ENCODE data around the gene CHMP1A.

CHMP1A gene

DNA sequence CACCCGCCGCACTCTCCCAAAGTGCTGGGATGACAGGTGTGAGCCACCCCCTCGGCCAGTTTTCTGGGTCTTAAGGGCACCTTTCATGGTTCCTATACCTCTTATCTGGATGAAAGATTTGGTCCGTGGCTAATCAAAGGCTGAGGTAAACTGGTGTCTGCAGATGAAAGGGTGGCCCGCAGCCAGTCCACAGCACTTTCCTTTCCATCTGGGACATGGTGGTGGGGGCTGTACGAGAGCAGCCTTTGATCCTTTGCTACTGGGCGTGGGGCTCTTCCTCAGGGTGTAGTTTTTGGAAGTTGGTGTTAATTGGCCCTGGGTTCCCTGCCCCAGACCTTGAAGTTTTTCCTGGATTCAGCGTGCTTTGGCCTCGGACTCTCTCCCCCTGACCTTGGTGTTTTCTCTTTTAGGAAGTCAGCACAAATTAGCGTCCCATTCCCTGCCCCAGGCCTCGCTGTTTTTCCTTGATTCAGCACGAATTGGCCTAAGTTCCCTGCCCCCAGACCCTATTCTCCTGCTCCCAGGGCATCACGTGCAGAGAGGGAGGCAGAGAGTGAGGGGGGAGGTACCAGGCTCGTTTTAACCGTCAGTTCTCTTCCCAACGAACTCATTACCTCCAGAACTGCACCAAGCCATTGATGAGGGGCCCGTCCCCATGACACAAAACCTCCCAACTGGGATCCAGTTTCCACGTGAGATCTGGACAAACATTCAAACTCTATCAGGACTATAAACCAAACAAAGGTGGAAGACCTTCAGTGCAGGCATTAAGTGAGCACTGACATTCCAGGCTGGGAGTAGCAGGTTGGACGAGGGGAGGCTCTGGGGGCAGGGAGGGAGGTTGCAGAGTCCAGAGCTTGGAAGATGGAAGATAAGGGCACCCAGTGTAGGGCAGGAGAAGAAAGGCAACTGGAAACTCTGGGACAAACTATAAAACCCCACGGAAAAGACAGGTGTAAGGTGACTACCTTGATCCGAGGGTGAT lies 32.4 kb downstream of the CHMP1A start:
- DNase-seq (ENCODE audit: low read depth in 2 of 2), result no peak

DNA sequence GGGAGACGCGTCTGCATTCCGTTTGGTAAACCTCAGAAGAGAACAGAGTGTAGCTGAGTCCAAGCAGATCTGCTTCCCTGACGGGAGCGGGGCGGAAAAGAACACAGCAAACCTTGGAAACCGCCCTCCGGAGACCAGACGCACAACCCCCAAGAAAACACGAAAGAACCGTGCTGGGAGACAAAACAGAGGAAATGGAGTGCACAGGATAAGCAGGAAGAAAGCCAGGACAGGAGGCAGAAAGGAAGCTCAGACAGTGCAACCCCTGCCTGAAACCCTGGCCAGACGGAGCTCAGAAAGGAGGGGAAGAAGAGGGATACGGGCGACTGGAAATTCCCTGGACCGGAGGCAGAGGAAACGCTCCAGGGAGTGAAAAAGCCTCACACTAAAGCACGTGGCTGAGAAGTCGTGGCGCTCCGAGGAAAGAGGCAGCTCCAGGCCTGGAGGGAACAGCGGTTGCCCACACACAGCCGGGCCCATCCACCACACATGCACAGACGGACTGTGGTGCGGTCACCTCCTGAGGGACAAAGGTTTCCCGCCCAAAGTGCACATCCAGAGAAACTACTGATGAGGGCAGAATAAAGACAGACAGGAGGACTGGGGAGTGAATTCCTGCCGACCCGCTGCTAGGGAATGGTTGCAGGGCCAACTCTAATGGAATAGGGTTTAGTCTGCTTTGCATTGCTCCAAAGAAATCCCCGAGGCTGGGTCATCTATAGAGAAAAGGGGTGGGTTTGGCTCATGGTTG lies 33.8 kb downstream of the CHMP1A start:
- no peak for DNase-seq (ENCODE audit: low read depth in 2 of 2)

GRCh38 chr16:89621698-89622409 lies 35.7 kb downstream of the CHMP1A start:
- no peak for DNase-seq (ENCODE audit: low read depth in 2 of 2)

- no peak for DNase-seq (ENCODE audit: low read depth in 2 of 2)
These were observed 36.3 kb downstream of the CHMP1A start for GRCh38 chr16:89621136-89621697.

- no peak for DNase-seq (ENCODE audit: low read depth in 2 of 2)
These were observed 37.1 kb downstream of the CHMP1A start for GRCh38 chr16:89620406-89620841.

GRCh38 chr16:89619840-89620239 lies 37.7 kb downstream of the CHMP1A start:
- no peak for DNase-seq (ENCODE audit: low read depth in 2 of 2)

- DNase-seq (ENCODE audit: low read depth in 2 of 2), result no peak
These were observed 39.2 kb downstream of the CHMP1A start for GRCh38 chr16:89618109-89618998.

GRCh38 chr16:89617036-89617435 lies 40.5 kb downstream of the CHMP1A start:
- DNase-seq (ENCODE audit: low read depth in 2 of 2), result no peak

GRCh38 chr16:89616623-89617022 lies 40.9 kb downstream of the CHMP1A start:
- DNase-seq (ENCODE audit: low read depth in 2 of 2), result no peak

- DNase-seq (ENCODE audit: low read depth in 2 of 2), result no peak
These were observed 41.9 kb downstream of the CHMP1A start for GRCh38 chr16:89615596-89616090.

DNA sequence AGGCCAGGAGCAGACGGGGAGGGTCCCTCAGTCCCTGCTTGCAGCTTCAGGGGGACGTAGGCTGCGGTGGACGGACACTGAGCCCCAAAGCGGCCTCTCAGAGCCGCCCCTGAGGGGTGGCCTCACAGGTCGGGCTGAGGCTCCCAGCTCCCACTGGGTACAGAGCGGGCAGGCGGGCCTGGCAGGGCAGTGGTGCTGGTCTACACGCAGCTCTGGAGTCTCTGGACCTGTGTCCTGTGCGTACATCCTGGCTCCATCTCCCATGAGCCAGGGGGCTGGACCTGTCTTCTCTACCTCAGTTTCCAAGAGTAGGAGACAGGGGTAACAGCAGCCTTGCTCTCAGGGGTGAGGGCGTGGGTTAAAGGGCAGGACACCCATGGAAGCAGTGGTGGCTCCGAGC lies 42.3 kb downstream of the CHMP1A start:
- DNase-seq (ENCODE audit: low read depth in 2 of 2), result no peak

DNA sequence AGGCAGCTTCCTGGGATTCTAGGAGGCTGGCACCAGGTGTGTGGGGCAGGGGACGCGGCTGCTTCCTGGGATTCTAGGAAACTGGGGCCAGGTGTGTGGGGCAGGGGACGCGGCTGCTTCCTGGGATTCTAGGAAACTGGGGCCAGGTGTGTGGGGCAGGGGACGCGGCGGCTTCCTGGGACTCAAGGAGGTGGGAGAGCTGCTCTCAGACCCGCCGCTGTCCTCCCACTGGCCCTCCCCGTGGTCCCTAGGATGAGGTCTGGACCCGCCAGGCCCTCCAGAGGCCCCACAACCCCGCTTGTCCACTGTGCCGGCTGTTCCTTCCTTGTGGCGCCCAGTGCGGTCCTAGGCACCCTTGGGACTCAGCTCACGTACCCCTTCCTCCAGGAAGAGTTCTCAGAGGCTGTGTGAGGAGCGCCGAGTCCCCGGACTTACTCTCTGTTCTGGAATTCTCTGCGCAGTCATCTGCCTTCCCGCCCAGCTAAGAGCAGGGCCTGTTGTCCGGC lies 43.5 kb downstream of the CHMP1A start:
- DNase-seq (ENCODE audit: low read depth in 2 of 2), result no peak

DNA sequence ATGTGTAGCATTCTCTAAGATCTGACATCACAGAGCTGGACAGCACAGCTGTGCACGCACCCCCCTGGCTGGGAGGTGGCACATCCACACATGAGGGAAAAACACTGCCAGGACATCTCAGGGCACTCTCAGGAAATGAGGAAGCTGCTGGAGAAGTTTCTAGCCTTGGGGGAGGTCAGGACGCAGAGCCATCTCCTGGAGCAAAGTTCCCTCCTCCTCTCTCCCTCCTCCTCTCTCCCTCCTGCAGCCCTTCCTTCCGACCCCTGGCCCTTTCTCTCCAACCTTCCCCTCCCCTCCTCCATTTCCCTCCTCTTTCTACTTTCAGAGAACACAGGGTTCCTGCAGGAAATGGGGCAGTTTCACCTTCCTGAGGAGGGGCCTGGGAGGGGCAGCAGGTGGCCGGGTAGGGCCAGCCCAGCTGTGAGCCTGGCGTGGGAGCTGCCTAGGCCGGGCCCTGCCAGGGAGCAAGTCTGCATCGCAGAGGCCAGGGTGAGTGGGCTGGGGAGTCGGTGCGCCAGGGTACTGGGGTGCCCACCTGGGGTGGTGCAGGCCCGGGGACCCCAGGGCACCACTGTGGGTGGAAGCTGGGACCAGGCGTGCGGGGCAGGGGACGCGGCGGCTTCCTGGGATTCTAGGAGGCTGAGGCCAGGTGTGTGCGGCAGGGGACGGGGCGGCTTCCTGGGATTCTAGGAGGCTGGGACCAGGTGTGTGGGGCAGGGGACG lies 44.1 kb downstream of the CHMP1A start, which contains the start of gene DPEP1:
Gene DPEP1 (plus strand): TSS at position 412 of the 723 bp plus-strand sequence. CDS start 16,769 bp downstream, outside the sequence.
- DNase-seq (ENCODE audit: low read depth in 2 of 2), result no peak

DNA sequence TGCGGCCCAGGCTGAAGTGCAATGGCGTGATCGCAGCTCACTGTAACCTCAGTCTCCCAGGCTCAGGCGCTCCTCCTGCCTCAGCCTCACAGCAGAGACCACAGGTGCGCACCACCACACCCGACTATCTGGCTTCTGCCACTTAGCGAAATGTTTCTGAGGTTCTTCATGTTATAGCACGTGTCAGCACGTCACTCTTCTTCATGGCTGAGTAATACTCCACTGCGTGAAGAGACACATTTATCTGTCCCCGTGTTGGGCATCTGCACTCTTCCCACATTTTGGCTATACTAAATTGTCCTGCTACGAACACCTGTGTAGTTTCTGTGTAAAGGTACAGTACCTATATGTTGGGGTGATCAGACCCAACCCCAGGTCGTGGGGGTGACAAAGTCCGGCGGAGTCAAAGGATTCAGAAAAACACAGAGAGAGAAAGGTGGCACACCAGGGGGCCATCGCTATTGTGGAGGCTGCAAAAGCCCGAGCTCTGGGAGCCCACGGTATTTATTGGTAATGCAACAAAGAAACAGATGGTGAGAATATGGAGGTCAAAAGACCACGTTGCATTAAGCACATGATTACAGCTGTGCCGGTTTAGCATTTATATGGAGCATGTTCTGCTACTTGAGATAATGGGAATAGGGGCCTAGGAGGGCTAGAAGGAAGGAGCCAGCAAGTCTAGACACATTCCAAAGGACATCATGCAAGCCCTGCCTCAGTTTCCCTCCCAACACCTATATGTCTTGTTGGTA lies 44.9 kb downstream of the CHMP1A start:
- no peak for DNase-seq (ENCODE audit: low read depth in 2 of 2)

- DNase-seq (ENCODE audit: low read depth in 2 of 2), result no peak
These were observed 47.4 kb downstream of the CHMP1A start for GRCh38 chr16:89610108-89610453.

- no peak for DNase-seq (ENCODE audit: low read depth in 2 of 2)
These were observed 49.4 kb downstream of the CHMP1A start for GRCh38 chr16:89607937-89608740.

DNA sequence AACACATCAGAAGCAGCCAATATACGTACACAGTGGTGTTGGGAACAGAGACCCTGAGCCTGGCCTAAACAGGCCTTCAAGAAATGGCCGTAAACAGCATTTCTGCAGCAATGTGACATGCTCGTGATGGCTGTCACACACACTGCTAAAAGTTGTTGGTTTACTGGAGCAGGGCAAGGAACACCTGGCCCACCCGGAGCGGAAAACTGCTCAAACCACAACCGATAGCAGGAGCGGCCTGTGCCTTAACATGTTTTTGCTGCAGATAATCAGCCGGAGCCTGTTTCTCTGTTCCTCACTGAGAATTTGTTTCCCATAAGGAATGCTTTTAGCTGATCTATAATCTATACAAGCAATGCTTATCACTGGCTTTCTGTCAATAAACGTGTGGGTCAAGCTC lies 50.1 kb downstream of the CHMP1A start:
- DNase-seq (ENCODE audit: low read depth in 2 of 2), result no peak

DNA sequence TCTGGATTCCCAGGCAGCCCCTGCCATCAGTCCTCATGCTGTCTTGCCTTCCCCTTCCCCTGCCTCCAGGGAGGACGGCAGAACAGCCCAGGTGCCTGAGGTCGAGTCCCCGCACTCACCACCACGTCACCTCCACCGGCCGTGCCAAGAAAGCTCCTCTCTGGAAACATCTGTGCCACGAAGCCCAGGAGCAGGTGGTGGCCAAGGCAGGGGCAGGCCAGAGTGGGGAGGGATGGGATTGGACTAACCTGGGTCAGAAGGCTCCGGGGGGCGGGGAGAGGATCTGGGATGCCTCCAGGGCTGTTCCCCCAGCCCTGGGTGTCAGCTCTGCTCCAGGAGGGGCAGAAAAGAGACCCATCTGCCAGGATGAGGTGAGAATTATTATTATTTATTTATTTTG lies 51.5 kb downstream of the CHMP1A start:
- no peak for DNase-seq (ENCODE audit: low read depth in 2 of 2)
